GM15510 (cell line): Measurements from ENCODE around the gene CYBA.
A peak's percentile ranks its signal among the peaks of the same experiment; 100 is the strongest.

Experiments
- POLR2A ChIP-seq: IDR thresholded peaks from 3 replicates; pipeline ENCODE4 v1.6.1; 2011; ENCODE audit warnings: borderline replicate concordance; ENCODE audit not compliant: insufficient read length; ENCODE audit errors: extremely low read depth

The CYBA gene

DNA sequence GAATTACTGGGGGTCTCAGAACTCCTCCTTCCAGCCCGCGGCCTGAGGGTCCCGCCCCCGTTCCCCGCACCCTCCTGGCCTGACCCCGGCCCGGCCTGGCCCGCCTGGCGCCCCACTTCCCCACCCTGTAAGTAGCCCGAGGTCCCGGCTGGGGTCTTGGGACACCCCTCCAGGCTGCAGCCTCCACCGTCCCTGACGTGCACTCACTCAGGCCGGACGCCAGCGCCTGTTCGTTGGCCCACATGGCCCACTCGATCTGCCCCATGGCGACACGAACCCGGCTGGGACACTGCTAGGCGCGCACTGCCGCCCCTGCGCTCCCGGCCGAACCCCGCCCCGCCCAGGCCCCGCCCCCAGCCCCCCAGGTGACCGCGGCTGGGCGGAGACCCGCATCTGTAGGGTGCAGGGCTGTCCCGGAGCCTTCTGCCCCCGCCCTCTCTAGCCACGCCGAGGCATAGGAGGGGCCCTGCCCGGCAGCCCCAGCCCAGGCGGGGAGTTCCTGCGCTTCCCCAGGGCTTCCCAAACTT, at the start of gene CYBA:
Gene CYBA, minus strand, starts transcription at position 305 of the 527 bp plus-strand sequence. Its CDS starts 40 bp downstream, at position 265.
- peak; percentile 93 for TF ChIP-seq POLR2A

GRCh38 chr16:88700322-88700635, 49.4 kb upstream of the CYBA start:
- TF ChIP-seq POLR2A: no peak

DNA sequence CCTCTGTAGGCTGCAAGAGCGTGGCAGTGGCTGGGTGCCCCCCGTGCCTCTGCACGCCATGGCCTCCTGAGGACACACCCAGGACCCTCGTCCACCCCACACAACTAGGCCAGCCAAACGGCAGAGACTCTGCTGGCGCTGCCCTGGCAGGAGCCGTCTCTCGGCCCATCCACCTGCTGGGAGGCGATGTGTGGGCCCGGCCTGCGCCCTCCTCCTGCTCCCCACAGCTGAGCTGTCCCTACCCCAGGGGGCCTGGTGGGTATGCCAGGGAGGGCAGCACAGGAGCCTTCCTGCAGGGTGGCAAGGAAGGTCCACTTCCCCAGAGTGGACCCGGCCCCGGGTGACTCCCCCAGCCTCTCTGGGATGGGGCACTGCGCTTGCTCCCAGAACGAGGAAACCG, 48.3 kb upstream of the CYBA start:
- no peak for TF ChIP-seq POLR2A

GRCh38 chr16:88698646-88699045, 47.8 kb upstream of the CYBA start:
- TF ChIP-seq POLR2A: no peak

GRCh38 chr16:88697831-88698615, 47.2 kb upstream of the CYBA start:
- TF ChIP-seq POLR2A: no peak

GRCh38 chr16:88697116-88697830, 46.4 kb upstream of the CYBA start:
- no peak for TF ChIP-seq POLR2A

DNA sequence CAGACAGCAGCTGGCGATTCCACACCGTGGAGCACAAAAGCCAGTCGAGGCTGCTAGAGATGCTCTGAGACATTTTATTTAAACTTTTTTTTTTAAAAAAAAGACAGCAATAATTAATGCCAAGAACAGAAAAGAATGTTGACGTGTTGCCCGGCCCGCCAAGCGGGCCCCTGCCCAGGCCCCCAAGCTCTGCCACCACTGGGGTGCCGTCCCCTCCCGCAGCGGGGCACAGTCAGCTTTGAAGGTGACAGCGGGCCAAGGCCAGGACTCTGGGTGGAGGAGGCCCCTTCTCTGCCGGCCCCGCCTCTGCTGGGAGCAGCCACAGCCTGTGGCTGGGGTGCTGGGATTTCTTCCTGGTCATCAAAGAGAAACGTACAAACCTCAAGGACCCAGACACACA, 45.6 kb upstream of the CYBA start:
- TF ChIP-seq POLR2A: no peak

GRCh38 chr16:88695753-88696152, 44.9 kb upstream of the CYBA start:
- TF ChIP-seq POLR2A: no peak

- no peak for TF ChIP-seq POLR2A
These were observed 44.4 kb upstream of the CYBA start for GRCh38 chr16:88695218-88695617.

DNA sequence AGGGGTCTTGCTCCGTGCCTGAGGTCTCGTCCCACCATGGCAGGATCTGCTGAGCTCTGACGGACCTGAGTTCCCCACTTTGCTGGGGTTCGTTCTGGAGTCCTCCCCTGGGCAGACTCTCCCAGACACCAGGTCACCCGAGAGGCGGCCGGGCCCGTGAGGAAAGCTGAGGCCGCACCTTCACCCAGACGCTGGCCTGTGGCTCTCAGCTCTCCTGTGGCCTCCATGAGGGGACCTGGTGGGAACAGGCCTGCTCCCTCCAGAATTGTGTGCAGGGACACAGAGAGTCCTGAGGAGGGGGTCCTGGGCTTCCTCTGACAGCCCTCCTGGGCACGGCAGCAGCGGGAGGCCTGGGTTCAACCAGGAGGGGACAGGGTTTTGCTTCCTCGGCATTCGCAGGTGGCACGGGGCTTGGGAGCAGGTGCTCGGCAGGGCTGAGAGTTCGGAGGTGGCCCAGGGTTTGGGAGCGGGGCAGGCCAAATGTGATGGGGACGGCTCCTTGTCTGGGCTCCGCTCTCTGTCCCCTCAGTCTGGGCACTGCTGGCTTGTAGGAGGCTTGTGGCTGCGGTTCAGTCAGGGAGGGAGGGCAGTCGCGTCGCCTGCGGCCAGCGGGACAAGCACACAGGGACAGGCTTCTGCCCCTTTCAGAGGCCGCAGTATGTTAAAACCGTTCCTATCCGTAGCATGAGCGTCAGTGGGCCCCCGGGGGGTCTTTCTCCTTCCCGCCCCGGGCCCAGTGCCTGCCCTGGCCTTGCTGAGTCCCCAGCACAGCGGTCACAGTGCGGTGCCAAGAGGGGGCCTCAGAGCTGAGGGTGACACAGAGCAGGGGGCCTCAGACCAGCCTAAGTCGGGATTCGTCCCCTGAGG, 43.6 kb upstream of the CYBA start:
- no peak for TF ChIP-seq POLR2A

GRCh38 chr16:88693420-88694177, 42.7 kb upstream of the CYBA start:
- no peak for TF ChIP-seq POLR2A

- TF ChIP-seq POLR2A: no peak
These were observed 42.0 kb upstream of the CYBA start for GRCh38 chr16:88692861-88693260.

- no peak for TF ChIP-seq POLR2A
These were observed 41.2 kb upstream of the CYBA start for GRCh38 chr16:88691924-88692560.
